ENCODE measurements around the gene NCOR1.
"Not testable (repeated sequence)": the region's sequence is repeated elsewhere in the genome, so short reads cannot be mapped to it uniquely, and the experiment has no call there.

Gene NCOR1

DNA sequence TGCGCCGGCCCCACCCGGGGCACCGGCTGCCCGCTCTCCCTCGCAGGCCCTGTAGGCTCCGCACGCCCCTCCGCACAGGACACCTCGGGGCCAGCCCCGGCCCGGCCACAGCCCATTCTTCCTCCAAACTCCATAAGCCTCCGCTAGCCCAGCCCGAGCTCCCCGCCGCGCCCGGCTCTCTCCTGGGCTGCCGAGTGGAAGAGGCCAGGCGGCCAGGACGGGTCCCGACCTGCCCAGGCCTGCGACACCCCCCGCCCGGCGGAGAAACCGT is 397 bp downstream of the NCOR1 start:
- Histone ChIP-seq H3K4me1 (ENCODE audit: control insufficient read depth, insufficient read depth, low read length) (peaks cover 8% of the 10 kb centered on the region; the same call in 1 of the 2 replicates), H3K27ac (ENCODE audit: low read depth, low read length) (peak overlapping the region; percentile 99), H3K9me3 (ENCODE audit: control insufficient read depth, insufficient read depth, low read length) (no peaks in the 10 kb centered on the region), H3K9ac (ENCODE audit: low read depth, low read length) (peak overlapping the region; percentile 97), H3K36me3 (ENCODE audit: control insufficient read depth, insufficient read depth, low read length) (no peaks in the 10 kb centered on the region), H3K27me3 (ENCODE audit: control insufficient read depth, insufficient read depth, low read length) (no peaks in the 10 kb centered on the region), H3K4me3 (ENCODE audit: low read depth, low read length) (peak overlapping the region; percentile 78)

DNA sequence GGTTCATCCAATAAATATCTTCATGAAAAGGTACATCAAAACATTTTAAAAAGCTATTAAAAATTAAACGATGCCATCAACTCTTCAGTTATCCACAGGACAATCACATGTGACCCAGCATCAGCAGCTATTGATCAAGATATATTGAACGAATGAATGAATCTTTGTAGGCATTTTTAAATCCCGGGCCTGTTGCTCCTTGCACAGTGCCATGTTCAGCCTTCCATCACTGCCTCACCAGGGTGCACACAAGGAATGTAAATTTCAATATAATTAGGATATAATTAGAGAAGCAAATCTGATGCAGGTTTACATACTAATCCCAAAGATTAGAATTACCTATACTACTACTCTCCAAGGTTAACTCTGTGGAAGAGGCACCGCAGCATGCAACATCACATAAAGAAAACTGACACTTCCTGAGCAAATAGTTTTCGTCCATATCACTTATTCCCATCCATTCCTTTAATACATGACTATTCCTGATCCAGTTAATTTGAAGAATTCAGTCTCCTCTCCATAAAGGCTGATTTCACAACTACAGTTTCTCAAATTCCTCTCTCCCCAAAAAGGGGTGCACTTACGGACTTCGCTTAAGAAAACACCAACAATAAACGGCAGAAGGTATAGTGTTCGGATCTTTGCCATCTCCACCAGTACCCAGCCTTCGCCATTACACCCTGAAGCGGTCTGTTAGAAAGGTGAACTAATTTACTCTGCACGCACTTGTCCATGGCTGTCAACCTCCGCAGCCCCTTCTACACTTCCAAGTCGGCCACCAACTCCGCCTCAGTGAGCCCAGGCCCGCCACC is 938 bp downstream of the NCOR1 start:
- Histone ChIP-seq H3K9ac (ENCODE audit: low read depth, low read length) (peak overlapping the region; percentile 97), H3K4me1 (ENCODE audit: control insufficient read depth, insufficient read depth, low read length) (peaks cover 8% of the 10 kb centered on the region; the same call in 1 of the 2 replicates), H3K4me3 (ENCODE audit: low read depth, low read length) (peak overlapping the region; percentile 78), H3K27ac (ENCODE audit: low read depth, low read length) (peak overlapping the region; percentile 99), H3K9me3 (ENCODE audit: control insufficient read depth, insufficient read depth, low read length) (no peaks in the 10 kb centered on the region), H3K27me3 (ENCODE audit: control insufficient read depth, insufficient read depth, low read length) (no peaks in the 10 kb centered on the region), H3K36me3 (ENCODE audit: control insufficient read depth, insufficient read depth, low read length) (no peaks in the 10 kb centered on the region)

DNA sequence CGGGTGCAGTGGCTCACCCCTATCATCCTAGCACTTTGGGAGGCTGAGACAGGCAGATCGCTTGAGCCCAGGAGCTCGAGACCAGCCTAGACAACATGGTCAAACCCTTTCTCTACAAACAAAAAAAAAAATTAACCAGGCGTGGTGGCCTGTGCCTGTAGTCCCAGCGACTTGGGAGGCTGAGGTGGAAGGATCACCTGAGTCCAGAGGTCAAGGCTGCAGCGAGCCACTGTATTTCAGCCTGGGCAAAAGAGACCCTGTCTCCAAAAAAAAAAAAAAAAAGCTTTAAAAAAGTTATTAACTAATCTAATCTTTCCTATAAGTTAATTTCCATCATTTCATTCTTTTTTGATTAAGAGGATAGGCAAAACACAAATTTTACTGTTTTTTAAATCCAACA is 2.5 kb downstream of the NCOR1 start:
- Histone ChIP-seq H3K27me3 (ENCODE audit: control insufficient read depth, insufficient read depth, low read length) (no peaks in the 10 kb centered on the region), H3K4me1 (ENCODE audit: control insufficient read depth, insufficient read depth, low read length) (peaks cover 8% of the 10 kb centered on the region; the same call in 1 of the 2 replicates), H3K4me3 (ENCODE audit: low read depth, low read length) (no peak overlapping the region), H3K27ac (ENCODE audit: low read depth, low read length) (no peak overlapping the region), H3K36me3 (ENCODE audit: control insufficient read depth, insufficient read depth, low read length) (no peaks in the 10 kb centered on the region), H3K9ac (ENCODE audit: low read depth, low read length) (no peak overlapping the region), H3K9me3 (ENCODE audit: control insufficient read depth, insufficient read depth, low read length) (no peaks in the 10 kb centered on the region)

DNA sequence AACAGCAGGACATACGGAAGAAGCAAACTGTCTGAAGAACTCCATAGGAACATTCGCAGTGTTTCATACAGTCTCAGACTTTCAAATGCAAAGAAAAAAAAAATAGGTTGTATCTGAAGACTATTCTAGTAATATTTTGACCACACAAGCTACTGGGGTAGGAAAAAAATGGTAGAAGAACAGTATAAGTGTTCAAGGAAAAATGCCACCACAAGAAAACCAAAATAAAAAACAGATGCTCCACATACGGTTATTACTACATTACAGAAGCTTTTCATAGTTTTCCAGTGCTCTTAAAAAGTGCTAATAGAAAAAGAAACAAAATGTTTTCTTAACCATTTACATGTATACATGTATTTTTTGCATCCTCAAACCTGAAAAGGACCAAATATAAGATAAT is 3.7 kb downstream of the NCOR1 start:
- Histone ChIP-seq H3K9ac (ENCODE audit: low read depth, low read length) (no peak overlapping the region), H3K27me3 (ENCODE audit: control insufficient read depth, insufficient read depth, low read length) (no peaks in the 10 kb centered on the region), H3K4me1 (ENCODE audit: control insufficient read depth, insufficient read depth, low read length) (peaks cover 8% of the 10 kb centered on the region; the same call in 1 of the 2 replicates), H3K36me3 (ENCODE audit: control insufficient read depth, insufficient read depth, low read length) (no peaks in the 10 kb centered on the region), H3K27ac (ENCODE audit: low read depth, low read length) (no peak overlapping the region), H3K4me3 (ENCODE audit: low read depth, low read length) (no peak overlapping the region), H3K9me3 (ENCODE audit: control insufficient read depth, insufficient read depth, low read length) (no peaks in the 10 kb centered on the region)

DNA sequence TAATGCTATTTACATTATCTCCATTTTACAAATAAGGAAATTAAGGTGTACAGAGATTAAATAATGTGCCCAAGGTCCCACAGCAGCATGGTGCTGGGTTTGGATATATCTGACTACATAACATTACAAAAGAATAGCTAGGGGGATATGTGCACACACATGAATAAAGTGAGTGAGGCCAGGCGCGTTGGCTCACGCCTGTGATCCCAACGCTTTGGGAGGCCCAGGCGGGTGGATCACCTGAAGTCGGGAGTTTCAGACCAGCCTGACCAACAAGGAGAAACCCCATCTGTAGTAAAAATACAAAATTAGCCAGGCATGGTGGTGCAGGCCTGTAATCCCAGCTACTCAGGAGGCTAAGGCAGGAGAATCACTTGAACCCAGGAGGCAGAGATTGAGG is 10.6 kb downstream of the NCOR1 start:
- H3K9me3 ChIP-seq (ENCODE audit: control insufficient read depth, insufficient read depth, low read length); H3K9ac ChIP-seq (ENCODE audit: low read depth, low read length); H3K36me3 ChIP-seq (ENCODE audit: control insufficient read depth, insufficient read depth, low read length); H3K27ac ChIP-seq (ENCODE audit: low read depth, low read length); H3K4me3 ChIP-seq (ENCODE audit: low read depth, low read length); H3K27me3 ChIP-seq (ENCODE audit: control insufficient read depth, insufficient read depth, low read length): not testable (repeated sequence)
- peaks cover 18% of the 10 kb centered on the region for H3K4me1 ChIP-seq (ENCODE audit: control insufficient read depth, insufficient read depth, low read length)

DNA sequence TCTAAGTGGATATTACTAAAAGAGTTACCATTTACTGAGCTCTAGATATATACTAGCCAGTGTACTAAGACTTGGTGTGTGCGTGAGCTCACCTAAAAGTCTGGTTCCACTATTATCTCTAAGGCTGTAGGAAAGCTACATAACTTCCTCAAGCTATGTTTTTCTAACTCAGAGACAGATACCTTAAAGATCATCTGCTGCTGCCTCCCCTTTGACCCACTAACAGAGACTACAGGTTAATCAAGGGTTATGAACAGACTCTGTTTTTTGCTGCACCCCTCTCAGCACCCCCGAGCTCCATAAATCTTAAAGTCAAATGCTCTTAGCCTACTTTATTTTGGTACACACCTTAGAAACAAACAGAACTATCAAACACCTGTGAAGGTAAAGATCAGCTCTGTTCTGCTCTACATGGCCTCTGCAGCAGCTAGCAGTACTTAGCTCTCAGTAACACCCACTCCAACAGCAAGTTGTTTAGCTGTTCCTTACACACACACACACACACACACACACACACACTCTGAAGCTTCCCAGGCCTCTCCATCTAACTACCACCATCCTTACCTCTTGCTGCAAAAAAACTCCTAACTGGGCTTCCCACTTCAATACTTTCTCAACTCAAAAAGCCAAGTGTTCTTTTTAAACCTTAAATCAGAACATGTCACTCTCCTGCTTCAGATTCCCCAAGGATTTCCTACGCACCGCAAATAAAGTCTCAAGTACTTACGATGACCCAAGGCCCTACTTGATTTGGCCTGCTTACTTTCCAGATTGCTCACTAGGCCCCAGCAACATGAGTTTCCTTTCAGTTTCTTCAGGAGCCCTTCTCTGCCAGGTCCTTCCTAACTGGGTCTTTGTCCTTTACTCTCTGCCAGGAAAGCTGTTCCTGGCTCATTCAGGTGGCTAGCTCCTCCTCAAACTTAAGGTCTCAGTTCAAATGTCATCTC is 12.5 kb downstream of the NCOR1 start:
- peaks cover 28% of the 10 kb centered on the region for H3K4me1 ChIP-seq (ENCODE audit: control insufficient read depth, insufficient read depth, low read length)
- H3K36me3 ChIP-seq (ENCODE audit: control insufficient read depth, insufficient read depth, low read length); H3K27me3 ChIP-seq (ENCODE audit: control insufficient read depth, insufficient read depth, low read length); H3K9ac ChIP-seq (ENCODE audit: low read depth, low read length); H3K4me3 ChIP-seq (ENCODE audit: low read depth, low read length); H3K9me3 ChIP-seq (ENCODE audit: control insufficient read depth, insufficient read depth, low read length): not testable (repeated sequence)
- peak overlapping the region; percentile 66 for H3K27ac ChIP-seq (ENCODE audit: low read depth, low read length)

DNA sequence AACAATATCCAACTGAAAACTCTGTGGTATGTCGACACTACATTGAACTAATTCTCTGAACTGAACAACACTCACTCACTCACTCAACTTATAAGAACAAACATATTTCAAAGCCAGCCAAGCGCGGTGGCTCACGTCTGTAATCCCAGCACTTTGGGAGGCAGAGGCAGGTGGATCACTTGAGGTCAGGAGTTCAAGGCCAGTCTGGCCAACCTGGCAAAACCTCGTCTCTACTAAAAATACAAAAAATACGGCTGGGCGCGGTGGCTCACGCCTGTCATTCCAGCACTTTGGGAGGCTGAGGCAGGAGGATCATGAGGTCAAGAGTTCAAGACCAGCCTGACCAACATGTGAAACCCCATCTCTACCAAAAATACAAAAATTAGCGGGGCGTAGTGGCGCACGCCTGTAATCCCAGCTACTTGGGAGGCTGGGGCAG is 13.6 kb downstream of the NCOR1 start:
- H3K9ac ChIP-seq (ENCODE audit: low read depth, low read length); H3K36me3 ChIP-seq (ENCODE audit: control insufficient read depth, insufficient read depth, low read length); H3K27me3 ChIP-seq (ENCODE audit: control insufficient read depth, insufficient read depth, low read length); H3K4me3 ChIP-seq (ENCODE audit: low read depth, low read length); H3K27ac ChIP-seq (ENCODE audit: low read depth, low read length); H3K9me3 ChIP-seq (ENCODE audit: control insufficient read depth, insufficient read depth, low read length): not testable (repeated sequence)
- H3K4me1 ChIP-seq (ENCODE audit: control insufficient read depth, insufficient read depth, low read length), result peaks cover 28% of the 10 kb centered on the region

DNA sequence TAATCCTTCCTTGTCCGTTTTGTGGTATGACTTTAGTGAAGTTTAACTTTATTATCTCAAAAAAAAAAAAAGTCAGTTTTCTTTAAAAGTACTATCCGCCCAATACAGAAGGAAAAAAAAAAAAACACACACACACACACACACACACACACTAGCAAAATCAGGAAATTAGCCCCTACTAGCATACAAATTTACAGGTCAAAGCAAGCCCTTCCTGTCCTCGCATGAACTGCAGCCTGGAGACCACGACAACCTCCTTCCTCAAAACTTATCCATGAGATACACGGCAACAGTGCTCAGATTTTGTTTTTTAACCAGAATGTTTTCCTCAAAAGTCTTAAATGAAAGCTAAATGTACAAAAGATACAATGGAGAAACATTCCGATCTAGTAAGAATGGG is 16.2 kb downstream of the NCOR1 start:
- H3K4me1 ChIP-seq (ENCODE audit: control insufficient read depth, insufficient read depth, low read length), result peaks cover 20% of the 10 kb centered on the region
- peak overlapping the region; percentile 1; the same call in 1 of the 2 replicates for H3K4me3 ChIP-seq (ENCODE audit: low read depth, low read length)
- peaks cover 7% of the 10 kb centered on the region for H3K36me3 ChIP-seq (ENCODE audit: control insufficient read depth, insufficient read depth, low read length)
- no peaks in the 10 kb centered on the region for H3K27me3 ChIP-seq (ENCODE audit: control insufficient read depth, insufficient read depth, low read length)
- H3K27ac ChIP-seq (ENCODE audit: low read depth, low read length), result peak overlapping the region; percentile 62
- H3K9me3 ChIP-seq (ENCODE audit: control insufficient read depth, insufficient read depth, low read length), result no peaks in the 10 kb centered on the region
- H3K9ac ChIP-seq (ENCODE audit: low read depth, low read length), result no peak overlapping the region

DNA sequence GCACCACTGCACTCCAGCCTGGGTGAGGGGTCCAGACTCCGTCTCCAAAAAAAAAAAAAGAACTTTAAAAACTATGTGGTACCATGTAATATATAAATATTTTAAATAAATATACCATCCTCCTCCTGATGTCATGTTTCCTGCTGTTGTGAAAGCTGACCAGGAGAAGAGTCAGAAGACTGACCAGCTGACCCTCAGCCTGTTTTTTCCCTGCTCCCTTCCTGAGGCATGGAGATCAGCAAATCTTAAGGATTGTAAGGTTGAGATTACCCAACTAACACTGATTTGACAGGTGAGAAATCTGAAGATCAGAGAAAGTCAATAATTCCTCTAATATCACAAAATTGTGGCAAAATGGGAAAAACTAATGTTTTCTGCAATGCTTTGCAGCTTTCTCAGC is 18.1 kb downstream of the NCOR1 start:
- Histone ChIP-seq H3K4me1 (ENCODE audit: control insufficient read depth, insufficient read depth, low read length) (peaks cover 12% of the 10 kb centered on the region), H3K4me3 (ENCODE audit: low read depth, low read length) (no peak overlapping the region), H3K27me3 (ENCODE audit: control insufficient read depth, insufficient read depth, low read length) (no peaks in the 10 kb centered on the region), H3K9me3 (ENCODE audit: control insufficient read depth, insufficient read depth, low read length) (no peaks in the 10 kb centered on the region), H3K9ac (ENCODE audit: low read depth, low read length) (no peak overlapping the region), H3K27ac (ENCODE audit: low read depth, low read length) (no peak overlapping the region), H3K36me3 (ENCODE audit: control insufficient read depth, insufficient read depth, low read length) (peaks cover 20% of the 10 kb centered on the region)

DNA sequence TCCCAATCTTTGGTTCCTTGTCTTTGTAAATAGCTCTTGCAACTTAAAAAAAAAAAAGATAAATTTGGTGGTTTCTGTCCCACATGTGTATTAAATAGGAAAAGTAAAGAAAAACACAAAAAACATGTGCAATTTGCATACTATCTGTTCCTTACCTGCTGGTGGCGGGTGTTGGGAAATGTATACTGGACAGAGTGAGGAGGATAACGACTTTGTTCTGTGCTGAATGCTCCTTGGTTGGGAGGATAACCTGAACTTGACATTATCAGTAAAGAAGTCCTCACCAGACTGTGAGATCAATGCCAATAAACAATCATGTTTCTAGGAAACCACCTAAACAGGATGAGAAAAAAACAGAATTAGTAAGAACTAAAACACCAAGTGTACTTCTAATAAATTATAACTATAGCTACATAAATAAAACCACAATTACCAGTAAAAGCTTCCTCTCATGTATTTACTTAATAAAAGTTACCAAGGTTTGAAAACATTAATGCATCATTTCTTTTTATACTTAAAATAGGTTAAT is 21.0 kb downstream of the NCOR1 start:
- H3K9ac ChIP-seq (ENCODE audit: low read depth, low read length); H3K4me1 ChIP-seq (ENCODE audit: control insufficient read depth, insufficient read depth, low read length); H3K27ac ChIP-seq (ENCODE audit: low read depth, low read length); H3K4me3 ChIP-seq (ENCODE audit: low read depth, low read length); H3K9me3 ChIP-seq (ENCODE audit: control insufficient read depth, insufficient read depth, low read length); H3K27me3 ChIP-seq (ENCODE audit: control insufficient read depth, insufficient read depth, low read length): not testable (repeated sequence)
- H3K36me3 ChIP-seq (ENCODE audit: control insufficient read depth, insufficient read depth, low read length), result peaks cover 43% of the 10 kb centered on the region

DNA sequence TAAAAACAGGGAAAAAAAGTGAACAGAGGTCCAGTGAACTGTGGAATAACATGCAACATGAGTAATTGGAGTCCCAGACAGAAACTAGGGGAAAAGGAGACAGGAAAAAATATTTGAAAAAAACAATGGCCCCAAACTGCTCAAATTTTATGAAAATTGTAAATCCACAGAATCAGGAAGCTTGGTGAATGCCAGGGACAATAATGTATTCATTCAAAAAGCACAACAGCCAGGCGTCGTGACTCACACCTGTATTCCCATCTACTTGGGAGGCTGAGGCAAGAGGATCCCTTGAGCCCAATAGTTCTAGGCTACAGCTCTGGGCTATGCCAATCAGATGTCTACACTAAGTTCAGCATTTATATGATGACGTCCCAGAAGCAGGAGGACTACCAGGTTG is 23.7 kb downstream of the NCOR1 start:
- Histone ChIP-seq H3K4me3 (ENCODE audit: low read depth, low read length) (no peak overlapping the region), H3K9ac (ENCODE audit: low read depth, low read length) (no peak overlapping the region), H3K36me3 (ENCODE audit: control insufficient read depth, insufficient read depth, low read length) (peaks cover 50% of the 10 kb centered on the region), H3K4me1 (ENCODE audit: control insufficient read depth, insufficient read depth, low read length) (no peaks in the 10 kb centered on the region), H3K27ac (ENCODE audit: low read depth, low read length) (no peak overlapping the region), H3K27me3 (ENCODE audit: control insufficient read depth, insufficient read depth, low read length) (no peaks in the 10 kb centered on the region), H3K9me3 (ENCODE audit: control insufficient read depth, insufficient read depth, low read length) (no peaks in the 10 kb centered on the region)
